Body of pancreas (tissue), 4 donors: ENCODE measurements around the gene RNF14.

Source experiments
- POLR2A ChIP-seq, 3 donors: fragments of 450-650 bp; IDR thresholded peaks; one replicate each; pipeline ENCODE4 v1.6.1; 2016; ENCODE audit warnings: antibody characterized with exemption in 3 of 3, mild to moderate bottlenecking in 2 of 3
- TF ChIP-seq, protein P1 (sequence below), 7 experiments: fragments of 450-650 bp in 4 of 7; fragments of 200-600 bp in 3 of 7; sonication (generic) in 3 of 7; IDR thresholded peaks; one replicate each; pipeline ENCODE4 v1.5.1; 2016 to 2019; ENCODE audit warnings: antibody characterized with exemption in 7 of 7

DNA sequence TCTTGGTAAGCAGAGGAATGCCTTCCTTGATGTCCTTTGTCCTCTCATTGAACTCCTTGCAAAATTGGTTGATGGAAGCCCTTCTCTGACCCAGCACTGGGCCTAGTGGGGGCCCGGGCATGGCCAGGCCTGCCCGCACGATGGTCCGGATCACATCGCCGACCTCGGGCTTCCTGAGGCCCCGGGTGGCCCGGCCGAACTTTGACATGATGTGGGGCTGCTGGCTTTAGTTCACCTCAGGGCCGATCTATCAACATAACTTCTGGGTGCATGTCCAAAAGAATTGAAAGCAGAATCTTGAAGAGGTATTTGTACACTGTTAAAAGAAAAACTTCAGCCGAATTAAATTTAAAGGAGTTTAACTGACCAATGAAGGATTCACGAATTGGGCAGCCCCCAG is 68.0 kb downstream of the RNF14 start:
- TF ChIP-seq, protein P1, sequence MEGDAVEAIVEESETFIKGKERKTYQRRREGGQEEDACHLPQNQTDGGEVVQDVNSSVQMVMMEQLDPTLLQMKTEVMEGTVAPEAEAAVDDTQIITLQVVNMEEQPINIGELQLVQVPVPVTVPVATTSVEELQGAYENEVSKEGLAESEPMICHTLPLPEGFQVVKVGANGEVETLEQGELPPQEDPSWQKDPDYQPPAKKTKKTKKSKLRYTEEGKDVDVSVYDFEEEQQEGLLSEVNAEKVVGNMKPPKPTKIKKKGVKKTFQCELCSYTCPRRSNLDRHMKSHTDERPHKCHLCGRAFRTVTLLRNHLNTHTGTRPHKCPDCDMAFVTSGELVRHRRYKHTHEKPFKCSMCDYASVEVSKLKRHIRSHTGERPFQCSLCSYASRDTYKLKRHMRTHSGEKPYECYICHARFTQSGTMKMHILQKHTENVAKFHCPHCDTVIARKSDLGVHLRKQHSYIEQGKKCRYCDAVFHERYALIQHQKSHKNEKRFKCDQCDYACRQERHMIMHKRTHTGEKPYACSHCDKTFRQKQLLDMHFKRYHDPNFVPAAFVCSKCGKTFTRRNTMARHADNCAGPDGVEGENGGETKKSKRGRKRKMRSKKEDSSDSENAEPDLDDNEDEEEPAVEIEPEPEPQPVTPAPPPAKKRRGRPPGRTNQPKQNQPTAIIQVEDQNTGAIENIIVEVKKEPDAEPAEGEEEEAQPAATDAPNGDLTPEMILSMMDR (IDR thresholded peaks at IDR 0.05) = no peak
- TF ChIP-seq POLR2A (IDR thresholded peaks at IDR 0.05) = no peak
